Measurements from ENCODE around the gene MYO18A.

MYO18A gene

GRCh38 chr17:29043539-29044145 lies 136.6 kb downstream of the MYO18A start:
- DNase-seq, result no peak

GRCh38 chr17:29042679-29043538 lies 137.3 kb downstream of the MYO18A start, which contains the start of gene PIPOX:
Gene PIPOX (plus strand): TSS chr17:29043141. CDS start chr17:29043226, 85 bp downstream.
- peak; percentile 10 for DNase-seq

GRCh38 chr17:29042026-29042678 lies 138.0 kb downstream of the MYO18A start:
- no peak for DNase-seq

- no peak for DNase-seq
These were observed 138.6 kb downstream of the MYO18A start for GRCh38 chr17:29041571-29041970.

DNA sequence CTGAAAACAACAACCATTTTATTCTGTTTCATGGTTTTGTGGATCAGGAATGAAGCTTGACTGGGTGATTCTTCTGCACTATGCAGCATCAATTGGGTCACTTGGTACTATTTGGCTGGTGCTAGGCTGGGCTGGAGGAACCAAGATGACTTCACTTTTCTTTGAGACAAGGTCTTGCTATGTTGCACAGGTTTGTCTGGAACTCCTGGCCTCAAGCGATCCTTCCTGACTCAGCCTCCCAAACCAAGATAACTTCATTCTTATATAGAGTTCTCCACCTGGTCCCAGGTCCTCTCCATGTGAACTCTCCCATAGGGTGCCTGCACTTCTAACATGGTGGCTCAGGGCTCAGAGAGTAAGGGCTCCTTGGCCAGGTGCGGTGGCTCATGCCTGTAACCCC lies 139.1 kb downstream of the MYO18A start:
- DNase-seq, result no peak

DNA sequence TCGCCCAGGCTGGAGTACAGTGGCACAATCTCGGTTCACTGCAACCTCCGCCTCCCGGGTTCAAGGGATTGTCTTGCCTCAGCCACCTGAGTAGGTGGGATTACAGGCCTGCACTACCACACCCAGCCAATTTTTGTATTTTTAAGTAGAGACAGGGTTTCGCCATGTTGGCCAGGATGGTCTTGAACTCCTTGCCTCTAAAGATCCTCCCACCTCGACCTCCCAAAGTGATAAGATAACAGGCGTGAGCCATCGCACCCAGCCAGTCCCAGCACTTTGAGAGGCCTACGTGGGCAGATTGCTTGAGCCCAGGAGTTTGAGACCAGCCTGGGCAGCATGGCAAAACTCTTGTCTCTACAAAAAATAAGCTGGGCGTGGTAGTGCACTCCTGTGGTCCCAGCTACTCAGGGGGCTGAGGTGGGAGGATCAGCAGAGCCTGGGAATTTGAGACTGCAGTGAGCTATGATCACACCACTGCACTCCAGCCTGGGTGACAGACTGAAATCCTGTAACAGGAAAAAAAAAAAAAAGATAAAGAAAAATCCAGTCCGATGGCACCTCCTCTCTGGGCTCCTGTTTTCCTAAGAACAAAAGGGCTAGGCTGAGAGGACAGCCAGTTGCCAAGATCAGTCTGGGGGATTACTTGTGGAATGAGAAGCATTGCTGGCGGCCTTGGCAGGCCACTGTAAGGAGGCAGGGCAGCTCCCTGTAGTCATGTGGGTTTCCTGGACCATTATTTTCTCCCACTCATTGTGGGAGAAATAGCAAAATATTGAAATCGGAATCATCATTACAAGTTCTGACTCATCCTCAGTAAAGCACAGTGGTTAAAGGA lies 140.2 kb downstream of the MYO18A start:
- no peak for DNase-seq

DNA sequence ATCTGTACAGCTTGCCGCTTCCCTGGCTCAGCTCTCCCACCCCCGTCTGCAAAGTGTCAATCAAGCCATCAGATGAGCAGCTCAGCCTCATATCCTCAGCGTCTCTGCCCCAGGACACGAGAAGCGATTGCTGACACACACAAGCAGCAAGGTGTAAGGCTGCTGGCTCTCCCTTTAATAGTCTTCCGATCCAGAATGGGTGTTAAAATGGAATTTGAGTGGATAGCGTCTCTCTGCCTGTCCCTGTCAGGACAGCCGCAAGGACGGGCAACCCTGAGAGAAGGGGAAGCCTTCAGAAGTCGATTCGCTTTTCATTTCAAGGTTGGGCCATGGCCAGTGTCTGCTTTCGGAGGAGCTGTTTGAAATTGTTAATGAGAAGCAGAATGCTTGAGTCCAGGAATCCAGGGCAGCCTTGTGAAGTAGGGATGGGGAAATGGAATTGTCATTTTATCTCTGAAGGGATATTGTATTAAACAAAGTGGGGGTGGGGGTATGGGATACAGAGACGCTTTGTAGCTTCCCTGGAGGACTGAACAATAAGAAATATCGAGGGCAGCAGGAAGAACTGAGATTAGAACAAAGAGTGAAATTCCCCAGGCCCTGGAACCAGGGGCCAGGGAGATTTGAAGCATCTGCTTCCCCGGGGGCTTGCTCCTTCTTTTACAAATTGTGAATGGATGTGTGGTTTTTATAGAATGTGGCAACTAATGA lies 142.0 kb downstream of the MYO18A start:
- DNase-seq, result no peak

DNA sequence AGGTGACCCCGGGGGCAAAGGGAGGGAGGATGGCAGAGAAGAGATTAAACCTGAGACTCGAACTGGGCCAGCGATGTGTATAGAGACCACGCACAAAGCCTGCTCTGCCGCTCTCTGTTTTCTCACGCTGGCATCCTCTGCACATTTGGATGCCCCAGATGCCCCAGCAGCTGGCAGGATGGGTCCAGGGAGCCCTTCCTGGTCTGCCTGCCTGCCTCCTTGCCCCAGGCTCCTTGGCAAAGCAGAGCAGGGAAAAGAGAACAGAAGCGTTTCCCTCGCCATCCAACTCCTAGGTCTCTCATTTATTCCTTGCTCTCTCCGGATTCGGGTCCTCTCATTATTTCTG lies 142.5 kb downstream of the MYO18A start:
- no peak for DNase-seq

DNA sequence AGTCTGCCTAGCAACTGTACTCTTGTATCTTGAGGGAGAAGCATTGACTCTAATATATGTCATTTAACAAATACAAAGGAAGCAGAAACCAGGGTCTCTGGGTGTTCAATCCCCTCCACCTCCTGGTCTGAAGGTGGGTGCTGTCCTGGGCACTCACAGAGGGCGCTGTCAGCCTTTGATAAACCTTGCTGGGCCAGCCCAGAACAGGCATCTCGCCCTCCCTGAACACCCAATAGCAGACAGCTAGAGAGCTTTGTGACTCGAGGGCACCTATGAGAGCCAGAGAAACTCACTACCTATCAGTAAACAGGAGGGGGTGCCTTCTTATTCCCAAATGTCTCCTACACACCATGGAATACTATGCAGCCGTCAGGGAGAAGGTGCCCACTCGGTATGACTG lies 143.6 kb downstream of the MYO18A start:
- no peak for DNase-seq

DNA sequence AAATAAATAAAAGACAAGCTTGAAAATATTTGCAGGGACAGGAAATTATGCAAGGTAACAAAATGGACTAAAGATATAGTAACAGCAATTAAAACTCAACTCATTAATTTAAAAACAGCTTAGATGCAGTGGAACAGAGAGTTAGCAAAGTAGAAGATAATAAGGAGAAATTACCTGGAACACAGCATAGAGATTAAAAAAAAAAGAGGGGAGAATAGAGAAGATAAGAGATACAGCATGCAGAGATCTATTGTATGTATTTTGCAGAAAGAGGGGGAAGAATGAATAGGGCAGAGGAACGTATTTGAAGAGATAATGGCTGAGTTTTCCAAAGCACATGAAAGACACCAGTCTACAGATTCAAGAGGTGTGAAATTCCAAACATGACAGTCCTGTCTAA lies 145.7 kb downstream of the MYO18A start:
- DNase-seq, result no peak

- no peak for DNase-seq
These were observed 147.4 kb downstream of the MYO18A start for GRCh38 chr17:29032857-29033197.

- no peak for DNase-seq
These were observed 148.0 kb downstream of the MYO18A start for GRCh38 chr17:29032013-29032856.

- DNase-seq, result no peak
These were observed 148.7 kb downstream of the MYO18A start for GRCh38 chr17:29031488-29031887.

DNA sequence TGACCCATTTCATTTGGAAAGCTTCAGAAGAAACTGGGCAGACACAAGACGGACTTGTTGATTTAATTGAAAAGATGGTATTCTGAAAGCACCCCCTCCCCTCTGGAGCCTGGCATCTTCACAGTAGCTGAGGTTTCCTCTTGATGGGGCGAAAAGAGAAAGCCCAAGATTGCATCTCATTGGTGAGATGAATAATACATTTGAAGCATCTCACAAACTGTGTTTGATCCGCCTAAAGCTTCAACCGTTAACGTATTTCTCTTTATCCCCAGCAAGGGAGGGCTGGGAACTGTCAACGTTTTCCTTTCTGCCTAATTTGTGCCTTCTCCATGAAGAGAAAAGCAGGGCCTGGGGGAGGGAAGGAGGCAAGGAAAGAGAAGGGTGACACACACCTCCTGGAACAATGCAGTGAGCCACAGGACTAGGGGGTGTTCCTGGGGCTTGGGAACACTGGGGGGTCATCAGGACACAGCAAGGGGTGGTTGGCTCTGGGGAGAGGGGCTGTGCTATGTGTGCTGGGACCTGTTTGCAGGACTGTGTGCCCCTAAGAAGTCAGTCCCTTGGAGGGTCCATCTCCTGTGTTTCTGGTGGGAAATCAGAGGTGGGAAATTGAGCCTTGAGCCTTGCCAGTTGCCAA lies 155.8 kb downstream of the MYO18A start:
- no peak for DNase-seq

GRCh38 chr17:29022074-29022473 lies 158.1 kb downstream of the MYO18A start:
- DNase-seq, result no peak

DNA sequence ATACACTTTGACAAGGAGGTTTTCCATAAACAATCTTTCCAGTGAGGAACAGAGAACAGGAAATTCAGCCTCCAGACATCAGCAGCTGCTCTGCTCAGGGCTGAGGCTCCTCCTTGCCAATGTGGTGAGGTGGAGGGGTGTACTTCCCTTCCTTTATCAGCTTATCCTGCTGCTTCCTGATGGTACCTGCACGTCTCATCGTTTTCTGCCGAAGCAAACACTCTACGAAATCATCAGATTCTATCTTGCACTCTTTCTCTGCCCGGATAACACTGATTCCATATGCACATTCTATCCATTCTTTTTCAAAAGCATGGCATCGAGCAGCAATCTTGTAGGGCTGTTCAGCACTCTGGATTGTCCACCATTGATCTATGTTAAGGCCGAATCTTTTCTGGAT lies 159.0 kb downstream of the MYO18A start:
- DNase-seq, result no peak

Measured in activated CD4-positive, alpha-beta T cell treated with anti-CD3 and anti-CD28 coated beads for 48 hours (primary cell).